ENCODE data around the gene TMEM72.

DNA sequence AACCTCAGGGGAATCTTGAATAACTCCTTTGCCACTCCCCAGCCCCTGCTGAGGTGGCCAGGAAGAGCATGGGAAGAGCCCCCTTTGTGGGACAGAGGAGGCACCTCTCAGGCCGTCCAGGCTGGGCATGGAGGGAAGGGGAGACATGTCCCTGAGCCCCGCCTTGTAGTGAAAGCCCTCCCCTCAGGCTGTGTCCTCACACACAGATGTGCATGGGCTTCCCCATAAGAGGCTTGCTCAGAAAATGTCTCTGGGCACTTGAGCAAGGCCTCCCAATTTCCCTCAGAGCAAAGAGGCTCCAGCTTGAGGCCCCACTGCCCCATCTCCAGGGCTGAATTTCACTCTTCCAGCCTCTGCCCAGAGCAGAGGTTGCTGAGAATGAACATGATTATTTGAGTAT is 3.8 kb downstream of the TMEM72 start:
- TF ChIP-seq POLR2A (IDR thresholded peaks at IDR 0.05; ENCODE audit: low read length) = no peak
- TF ChIP-seq GATA1 (IDR thresholded peaks at IDR 0.05; ENCODE audit: low read depth, low read length) = no peak

Measured in erythroblast (primary cell).